ENCODE results near the gene PCDHA5.

DNA sequence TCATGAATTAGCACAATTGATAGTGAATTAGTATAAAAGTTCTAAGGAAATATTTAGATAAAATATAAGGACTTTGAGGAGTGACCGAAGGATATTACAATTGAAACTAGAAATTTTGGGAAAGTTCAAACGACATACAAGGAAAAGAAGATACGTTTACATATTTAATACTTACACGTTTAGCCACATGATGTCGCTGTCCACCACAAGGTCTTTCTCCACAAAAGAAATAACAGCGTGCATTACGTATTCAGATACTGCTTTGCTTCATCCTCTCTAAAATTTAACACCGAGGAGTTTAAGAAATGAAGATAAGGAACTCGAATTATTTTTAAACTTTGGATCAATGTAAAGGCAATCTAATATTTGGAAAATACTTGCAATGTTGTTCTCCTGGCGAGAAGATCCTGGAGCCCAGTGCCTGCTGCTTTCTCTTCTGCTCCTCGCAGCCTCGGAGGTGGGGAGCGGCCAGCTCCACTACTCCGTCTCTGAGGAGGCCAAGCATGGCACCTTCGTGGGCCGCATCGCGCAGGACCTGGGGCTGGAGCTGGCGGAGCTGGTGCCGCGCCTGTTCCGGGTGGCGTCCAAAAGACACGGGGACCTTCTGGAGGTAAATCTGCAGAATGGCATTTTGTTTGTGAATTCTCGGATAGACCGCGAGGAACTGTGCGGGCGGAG is 20.5 kb upstream of the PCDHA5 start, which contains the start of gene PCDHA3:
- TF ChIP-seq CTCF (IDR thresholded peaks at IDR 0.05) (peak in 2 of 6 experiments; percentile 30 to 51), POLR2A (IDR thresholded peaks at IDR 0.05) (no peak)
